Muscle of back (tissue), 11 donors: ENCODE data around the gene CYP3A5. TPM values are rescaled to one million over a fixed set of nuclear protein-coding genes. Genes with fewer than 3 reads are reported as not detected.
"Not testable (repeated sequence)": the region's sequence is repeated elsewhere in the genome, so short reads cannot be mapped to it uniquely, and the experiment has no call there.

Source experiments
- DNase-seq, 3 donors: peaks; one replicate each; pipeline versions ENCODE4 v3.0.0 to v3.0.0-alpha.2; 2013
- polyA plus RNA-seq, 10 donors: library from polyadenylated mRNA; unstranded; fragments of 120-200 nt; gene quantifications; one replicate each; pipeline ENCODE4 v1.2.1, GENCODE V29; 2013; ENCODE audit not compliant: insufficient read length in 10 of 10

CYP3A5 gene
- polyA plus RNA-seq, 10 donors, result 0.54 to 1.6 (median 1.0) TPM

DNA sequence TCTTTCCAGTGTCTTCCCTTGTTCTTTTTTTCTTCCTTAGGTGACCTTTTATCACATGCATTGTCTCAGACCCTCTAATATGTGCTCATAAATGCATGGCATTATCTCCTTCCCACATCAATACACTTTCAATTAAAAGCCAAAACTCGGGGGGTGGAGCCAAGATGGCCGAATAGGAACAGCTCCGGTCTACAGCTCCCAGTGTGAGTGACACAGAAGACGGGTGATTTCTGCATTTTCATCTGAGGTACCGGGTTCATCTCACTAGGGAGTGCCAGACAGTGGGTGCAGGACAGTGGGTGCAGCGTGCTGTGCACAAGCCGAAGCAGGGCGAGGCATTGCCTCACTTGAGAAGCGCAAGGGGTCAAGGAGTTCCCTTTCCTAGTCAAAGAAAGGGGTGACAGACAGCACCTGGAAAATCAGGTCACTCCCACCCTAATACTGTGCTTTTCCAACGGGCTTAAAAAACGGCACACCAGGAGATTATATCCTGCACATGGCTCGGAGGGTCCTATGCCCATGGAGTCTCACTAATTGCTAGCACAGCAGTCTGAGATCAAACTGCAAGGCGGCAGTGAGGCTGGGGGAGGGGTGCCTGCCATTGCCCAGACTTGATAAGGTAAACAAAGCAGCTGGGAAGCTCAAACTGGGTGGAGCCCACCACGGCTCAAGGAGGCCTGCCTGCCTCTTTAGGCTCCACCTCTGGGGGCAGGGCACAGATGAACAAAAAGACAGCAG, 6.2 kb upstream of the CYP3A5 start:
- DNase-seq, result not testable (repeated sequence)

DNA sequence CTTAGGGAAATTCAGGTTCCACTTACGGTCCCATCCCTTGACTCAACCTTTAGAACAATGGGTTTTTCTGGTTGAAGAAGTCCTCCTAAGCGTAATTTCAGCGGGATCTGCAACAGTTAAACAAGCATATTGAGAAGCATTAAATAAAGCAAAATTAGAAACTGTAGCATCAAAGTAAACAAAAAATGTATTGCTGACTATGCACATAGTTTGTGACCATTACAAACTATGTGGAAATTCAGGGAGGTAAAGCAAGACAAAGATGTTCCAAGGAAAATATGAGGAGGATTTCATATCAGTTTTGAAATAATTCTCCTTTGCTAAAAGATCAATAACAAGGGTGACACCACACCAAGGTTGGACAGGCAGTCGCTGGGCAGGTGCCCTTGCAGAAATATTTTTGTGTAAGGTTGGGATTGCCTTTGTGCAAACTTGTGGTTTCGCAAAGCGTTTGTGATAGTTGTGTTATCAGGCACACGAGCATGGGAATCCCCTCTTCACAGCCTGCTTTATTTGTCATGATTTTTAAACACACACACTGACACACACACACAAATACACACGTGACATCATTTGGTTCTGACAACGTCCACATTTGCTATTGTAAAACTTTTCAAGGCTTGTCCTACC, 5.4 kb upstream of the CYP3A5 start:
- no peak for DNase-seq

DNA sequence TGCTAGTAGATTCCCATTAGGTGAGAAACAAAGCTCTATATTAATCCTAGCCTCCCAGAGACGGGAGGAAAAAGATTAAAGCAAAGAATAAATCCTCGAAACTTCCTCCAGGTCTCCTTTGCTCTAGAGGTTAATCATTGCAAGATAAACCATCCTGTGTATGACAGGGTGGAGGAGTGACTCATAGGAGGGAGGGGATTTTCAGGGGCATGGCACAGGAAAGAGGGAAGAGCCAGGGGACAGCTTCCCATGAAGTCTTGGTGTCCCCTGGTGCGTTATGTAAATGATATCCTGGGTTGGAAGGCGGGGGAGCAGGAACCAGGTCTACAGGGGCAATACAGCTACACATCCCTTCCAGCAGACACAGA, 780 bp downstream of the CYP3A5 start:
- peak in 1 of 3 donors; percentile 3 for DNase-seq

DNA sequence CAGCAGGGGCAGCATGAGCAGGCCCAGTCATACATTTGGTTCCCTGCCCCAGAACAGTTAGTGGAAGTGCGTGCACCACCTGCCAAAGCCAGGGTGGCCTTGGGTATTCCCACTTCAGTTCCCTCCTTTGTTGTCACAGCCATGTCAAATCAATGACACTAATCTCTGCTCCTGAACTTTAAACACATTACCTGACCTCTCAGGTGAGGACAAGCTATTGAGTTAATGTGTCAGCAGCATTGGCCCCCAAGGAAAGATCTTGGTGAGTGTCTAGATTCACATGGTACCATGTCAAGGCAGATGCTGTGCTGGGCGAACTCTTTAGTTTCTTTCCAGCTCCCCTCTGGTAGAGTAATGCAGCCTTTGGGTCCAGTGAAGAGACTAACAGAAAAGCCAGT, 2.1 kb downstream of the CYP3A5 start:
- no peak for DNase-seq

DNA sequence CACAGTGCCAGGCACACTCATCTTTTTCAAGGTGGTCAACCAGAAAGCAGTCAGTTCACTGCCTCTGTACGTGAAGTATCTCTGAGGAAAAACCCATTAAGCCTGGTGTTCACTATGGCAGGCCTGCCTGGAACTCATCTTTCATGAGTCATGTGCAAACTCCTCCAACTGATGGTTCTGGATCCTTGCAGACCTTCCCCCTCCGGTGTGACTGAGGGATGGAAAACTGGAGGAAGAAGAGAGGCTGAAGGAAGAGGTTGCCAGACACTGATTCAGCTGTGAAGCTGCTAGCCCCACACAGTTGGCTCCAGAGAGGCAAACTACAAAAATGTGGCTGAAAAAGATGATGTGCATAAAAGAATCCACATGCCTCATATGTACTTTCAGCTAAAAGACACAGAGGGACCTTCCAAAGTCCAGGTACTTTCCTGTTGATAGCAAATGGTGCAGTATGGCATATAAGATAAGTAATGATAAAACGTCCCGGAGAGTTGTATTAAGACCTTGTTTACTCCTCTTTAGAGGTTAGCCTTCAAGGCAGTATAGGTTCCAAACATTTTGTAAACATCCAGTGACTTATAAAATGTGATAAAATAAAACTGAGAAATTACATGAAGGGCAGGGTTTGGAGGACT, 2.7 kb downstream of the CYP3A5 start:
- DNase-seq, result no peak

DNA sequence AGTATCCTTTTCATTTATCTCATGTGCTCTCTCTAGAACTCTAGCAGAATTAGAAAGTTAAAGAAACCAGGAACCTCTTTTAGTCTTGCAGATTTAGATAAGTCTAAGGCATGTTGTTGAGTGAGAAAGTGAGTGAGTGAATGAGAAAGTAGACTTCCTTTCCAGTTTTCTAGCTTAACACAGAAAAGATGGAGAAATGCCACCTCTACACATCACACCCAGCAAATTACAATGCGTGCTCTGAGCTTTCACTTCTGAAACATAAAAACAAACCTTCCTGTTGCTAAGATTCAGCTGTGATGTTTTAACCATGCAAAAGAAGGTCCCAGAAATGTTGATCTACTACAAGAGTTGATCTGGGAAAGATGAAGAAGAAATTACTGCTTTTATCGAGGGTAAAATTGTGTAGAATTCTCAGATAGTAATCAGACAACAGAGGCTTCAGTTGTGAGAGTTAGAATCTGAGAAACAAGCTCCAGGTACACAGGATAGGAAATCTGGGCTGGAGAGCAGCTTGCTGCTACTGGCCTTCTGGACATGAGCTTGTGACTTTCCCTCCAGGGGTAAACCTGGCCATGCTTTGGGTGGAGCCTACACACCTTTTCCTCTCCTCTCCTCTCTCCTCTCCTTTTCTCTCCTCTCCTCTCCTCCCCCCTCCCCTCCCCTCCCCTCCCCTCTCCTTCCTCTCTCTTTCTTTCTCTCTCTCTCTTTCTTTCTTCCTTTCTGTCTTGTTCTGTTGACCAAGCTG, 4.6 kb downstream of the CYP3A5 start:
- DNase-seq, result no peak

DNA sequence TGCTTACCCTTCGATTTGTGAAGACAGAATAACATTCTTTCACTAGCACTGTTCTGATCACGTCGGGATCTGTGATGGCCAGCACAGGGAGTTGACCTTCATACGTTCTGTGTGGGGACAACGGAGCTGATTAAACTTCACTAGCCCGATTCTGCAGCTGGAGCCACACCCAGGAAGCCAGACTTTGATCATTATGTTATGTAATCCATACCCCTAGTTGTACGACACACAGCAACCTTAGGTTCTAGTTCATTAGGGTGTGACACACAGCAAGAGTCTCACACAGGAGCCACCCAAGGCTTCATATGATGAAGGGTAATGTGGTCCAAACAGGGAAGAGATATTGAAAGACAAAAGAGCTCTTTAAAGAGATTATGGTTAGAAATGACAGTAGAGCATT, 7.2 kb downstream of the CYP3A5 start:
- no peak for DNase-seq

DNA sequence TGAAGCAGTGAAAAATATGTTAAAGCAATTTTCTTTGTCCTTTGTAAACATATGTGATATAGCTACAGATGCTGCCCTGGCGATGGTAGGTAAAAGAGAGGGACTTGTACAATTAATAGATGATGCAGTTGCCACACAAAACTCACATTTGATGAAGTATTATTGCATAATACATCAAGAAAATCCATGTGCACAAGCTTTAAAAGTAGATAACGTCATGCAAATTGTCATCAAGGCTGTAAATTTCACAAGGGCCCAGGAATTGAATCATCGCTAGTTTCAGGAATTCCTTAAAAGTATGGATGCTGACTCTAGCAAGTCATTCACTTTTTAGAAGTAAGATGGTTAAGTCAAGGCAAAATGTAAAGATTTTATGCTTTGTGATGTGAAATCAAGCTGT, 10.0 kb downstream of the CYP3A5 start:
- DNase-seq, result no peak

DNA sequence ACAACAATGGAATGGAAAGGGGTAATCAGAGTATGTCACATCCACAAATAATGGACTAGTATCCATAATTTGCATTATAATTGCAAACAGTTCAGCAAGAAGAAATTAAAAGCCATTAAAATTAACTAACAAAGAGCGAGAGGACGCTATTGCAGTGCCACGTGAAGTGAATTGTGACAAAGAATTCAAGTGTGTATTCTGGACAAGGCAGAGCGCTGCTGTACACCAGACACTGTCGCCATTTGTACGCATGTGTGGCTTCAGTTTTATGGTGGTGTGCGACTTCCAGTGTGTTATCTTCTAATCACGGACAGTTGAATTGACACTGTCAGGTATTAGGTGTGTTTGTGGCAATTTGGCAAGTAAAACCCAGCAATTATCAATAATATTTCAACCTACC, 11.3 kb downstream of the CYP3A5 start:
- no peak for DNase-seq

DNA sequence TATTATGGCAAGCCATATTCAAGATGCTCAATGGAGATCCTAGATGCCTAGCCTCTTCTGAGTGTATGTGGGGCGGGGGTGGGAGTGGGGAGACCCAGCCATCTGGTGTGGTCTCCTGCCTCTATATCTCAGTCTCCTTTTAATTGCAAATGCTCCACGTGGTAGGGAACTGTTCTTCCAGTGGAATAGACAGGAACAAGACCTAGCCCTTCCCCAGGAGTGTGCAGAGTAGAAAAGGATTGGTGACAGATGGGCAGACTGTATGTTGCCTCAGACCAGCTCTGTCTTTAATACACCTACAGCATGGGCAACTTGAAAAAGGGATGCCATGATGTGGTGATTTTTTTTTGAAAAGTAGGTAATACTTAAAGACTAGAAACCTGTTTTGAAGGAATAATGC, 12.6 kb downstream of the CYP3A5 start:
- no peak for DNase-seq

DNA sequence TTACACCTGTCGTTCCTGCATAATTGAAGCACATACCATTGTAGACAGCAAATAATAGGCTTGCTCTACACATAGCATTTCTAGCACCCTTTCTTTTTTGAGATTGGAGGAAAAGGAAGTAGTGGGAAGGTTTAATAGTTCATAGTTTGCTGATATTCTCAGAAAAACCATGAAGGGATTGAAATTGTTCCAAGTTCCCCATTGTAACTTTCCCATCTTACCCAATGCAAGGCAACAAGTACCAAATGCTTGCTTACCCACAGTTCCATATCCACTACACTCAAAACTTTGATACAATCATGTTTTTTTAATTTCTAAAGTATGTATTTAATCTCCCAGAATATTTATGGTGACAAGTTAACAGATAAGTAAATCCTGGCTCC, 13.8 kb downstream of the CYP3A5 start:
- no peak for DNase-seq

DNA sequence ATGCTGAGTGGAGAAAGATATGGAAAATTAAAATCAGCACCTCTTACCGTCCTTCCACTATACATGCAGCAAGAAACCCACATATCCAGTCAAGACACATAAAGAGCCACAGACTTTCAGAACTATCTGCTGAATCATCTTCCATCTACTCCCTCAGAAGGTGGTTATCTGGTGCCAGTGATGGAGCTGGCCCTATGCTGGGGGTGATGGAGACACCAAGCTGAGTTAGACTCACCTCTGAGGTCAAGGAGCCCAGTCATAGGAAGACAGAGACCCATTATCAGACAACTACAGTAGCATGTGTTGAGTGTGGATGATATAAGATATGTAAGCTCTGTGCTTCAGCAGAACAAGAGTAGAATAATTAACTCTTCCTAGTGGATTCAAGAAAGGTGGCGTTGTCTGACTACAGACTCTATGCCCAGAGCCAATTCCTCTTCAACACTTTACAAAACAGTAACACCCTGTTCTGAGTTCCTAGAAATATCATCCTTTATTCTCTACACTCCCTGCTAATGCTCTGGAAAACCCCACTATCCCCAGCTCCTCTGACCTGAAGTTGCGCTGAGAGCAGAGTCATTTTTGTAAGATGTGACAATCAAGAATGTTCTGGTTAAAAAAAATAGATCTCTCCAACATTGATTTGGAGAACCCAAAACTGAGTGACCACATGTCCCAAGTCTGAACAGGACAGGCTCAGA, 14.3 kb downstream of the CYP3A5 start:
- no peak for DNase-seq

DNA sequence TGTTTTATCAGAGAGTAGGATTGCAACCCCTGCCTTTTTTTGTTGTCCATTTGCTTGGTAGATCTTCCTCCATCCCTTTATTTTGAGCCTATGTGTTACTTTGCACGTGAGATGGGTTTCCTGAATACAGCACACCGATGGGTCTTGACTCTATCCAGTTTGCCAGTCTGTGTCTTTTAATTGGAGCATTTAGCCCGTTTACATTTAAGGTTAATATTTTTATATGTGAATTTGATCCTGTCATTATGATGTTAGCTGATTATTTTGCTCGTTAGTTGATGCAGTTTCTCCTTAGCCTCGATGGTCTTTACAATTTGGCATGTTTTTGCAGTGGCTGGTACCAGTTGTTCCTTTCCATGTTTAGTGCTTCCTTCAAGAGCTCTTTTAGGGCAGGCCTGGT, 21.9 kb downstream of the CYP3A5 start:
- not testable (repeated sequence) for DNase-seq

DNA sequence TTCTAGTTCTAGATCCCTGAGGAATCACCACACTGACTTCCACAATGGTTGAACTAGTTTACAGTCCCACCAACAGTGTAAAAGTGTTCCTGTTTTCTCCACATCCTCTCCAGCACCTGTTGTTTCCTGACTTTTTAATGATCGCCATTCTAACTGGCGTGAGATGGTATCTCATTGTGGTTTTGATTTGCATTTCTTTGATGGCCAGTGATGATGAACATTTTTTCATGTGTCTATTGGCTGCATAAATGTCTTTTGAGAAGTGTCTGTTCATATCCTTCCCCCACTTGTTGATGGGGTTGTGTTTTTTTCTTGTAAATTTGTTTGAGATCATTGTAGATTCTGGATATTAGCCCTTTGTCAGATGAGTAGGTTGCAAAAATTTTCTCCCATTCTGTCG, 25.2 kb downstream of the CYP3A5 start:
- DNase-seq, result not testable (repeated sequence)

DNA sequence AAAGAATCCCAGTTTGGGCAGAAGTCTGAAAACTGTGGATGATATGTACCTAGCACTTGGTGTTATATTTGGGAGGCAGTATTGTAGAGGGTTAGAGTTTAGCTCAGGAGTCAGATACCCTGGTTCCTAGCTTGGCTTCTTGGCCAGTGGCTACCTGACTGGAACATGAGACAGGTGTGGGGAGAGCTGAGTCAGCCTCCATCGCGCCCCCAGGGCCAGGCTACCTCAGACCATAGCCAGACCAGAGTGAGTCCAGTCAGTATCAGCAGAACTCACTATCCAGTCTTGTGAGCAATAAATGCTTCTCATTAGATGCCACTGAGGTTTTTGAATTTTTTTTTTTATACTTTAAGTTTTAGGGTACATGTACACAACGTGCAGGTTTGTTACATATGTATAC, 26.0 kb downstream of the CYP3A5 start:
- DNase-seq, result no peak

DNA sequence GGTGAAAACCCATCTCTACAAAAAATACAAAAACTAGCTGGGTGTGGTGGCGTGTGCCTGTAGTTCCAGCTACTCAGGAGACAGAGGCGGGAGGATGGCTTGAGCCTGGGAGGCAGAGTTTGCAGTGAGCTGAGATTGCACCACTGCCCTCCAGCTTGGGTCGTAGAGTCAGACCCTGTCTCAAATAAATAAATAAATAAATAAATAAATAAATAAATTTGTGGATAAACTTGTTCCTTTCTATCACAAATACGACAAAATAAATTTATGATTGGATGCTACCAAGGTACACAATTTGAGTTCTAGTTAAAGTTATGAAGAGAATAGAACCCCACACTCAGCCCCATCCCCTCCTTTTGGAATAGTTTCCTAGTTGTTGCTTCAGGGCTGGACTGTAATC, 26.5 kb downstream of the CYP3A5 start:
- DNase-seq, result not testable (repeated sequence)

DNA sequence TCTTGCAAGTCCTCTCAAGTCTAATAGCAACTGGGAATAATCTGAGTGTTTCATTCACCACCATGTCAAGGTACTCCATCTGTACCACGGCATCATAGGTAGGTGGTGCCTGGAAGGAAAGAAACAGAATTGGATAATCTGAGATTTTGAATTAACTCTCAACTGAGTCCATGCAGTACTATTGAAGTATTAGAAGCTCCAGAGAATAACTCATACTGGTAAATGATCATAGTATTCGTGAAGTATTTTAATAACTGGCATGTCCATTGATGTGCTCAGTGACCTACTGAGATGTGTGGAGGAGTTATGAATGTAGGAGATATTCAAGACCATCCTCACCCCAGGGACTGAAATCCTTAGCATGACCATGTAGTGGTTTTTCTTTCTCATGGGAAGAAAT, 27.1 kb downstream of the CYP3A5 start:
- no peak for DNase-seq

DNA sequence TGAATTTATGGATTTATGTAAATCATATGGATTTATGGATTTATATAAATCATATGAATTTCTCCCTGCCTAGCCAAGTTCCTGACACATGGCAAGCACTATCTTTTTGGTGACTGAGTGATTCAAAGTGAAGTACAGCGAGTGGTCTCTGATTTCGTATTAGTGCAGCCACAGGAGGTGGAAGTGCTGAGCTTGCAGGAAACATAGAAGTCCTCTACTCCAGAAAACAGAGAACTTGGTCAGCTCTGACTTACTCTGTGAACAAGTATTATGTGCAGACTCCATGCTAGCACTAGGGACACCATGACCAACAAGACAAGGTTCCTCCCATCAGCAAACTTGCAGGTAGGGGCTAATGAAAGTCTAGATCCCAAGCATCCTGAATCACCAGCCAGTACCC, 28.5 kb downstream of the CYP3A5 start:
- no peak for DNase-seq

DNA sequence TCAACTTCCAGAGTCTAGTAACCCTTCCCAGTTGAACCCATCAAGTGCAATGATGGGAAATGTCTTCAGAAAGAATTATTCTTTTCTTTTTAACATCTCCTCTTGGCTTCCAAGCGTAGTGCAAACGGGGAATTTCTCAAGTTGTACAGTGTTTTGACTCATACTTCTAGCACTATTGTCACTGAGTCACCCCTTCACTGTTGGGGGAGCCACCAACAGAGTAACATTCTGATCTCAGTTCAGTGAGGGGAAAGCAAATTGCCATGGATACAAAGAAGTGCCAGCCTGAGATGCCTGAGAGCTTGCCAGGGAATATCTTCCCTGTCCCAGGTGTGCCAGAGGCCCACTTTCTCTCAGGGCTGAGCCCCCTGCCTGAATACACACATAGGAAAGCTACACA, 31.0 kb downstream of the CYP3A5 start:
- DNase-seq, result no peak

DNA sequence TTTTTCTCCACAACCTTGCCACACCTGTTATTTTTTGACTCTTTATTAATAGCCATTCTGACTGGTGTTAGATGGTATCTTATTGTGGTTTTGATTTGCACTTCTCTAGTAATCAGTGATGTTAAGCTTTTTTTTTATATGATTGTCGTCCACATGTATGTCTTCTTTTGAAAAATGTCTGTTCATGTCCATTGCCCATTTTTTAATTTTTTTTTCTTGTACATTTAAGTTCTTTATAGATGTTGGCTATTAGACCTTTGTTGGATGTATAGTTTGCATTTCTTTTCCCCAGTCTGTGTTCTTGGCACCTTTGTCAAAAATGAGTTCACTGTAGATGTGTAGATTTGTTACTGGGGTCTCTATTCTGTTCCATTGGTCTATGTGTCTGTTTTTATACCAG, 34.2 kb downstream of the CYP3A5 start:
- DNase-seq, result no peak

DNA sequence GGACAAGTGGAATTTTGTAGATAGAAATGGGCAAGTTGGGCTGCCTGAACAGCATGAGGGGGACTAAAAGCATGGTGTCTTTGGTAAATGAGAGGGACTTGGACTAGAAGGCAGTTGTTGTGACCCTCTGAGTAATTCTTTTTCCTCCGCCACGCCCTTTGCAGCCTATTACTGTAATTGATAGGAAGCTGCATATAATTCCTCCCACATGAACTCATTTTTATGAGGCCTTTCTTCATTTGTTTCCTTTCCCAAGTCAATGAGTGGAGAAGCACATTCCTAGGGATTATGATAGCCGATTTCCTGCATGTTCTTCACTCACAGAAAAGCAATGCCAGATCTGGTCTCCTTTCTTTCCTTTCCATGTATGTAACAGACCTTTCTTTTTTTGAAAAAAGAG, 35.4 kb downstream of the CYP3A5 start:
- no peak for DNase-seq

DNA sequence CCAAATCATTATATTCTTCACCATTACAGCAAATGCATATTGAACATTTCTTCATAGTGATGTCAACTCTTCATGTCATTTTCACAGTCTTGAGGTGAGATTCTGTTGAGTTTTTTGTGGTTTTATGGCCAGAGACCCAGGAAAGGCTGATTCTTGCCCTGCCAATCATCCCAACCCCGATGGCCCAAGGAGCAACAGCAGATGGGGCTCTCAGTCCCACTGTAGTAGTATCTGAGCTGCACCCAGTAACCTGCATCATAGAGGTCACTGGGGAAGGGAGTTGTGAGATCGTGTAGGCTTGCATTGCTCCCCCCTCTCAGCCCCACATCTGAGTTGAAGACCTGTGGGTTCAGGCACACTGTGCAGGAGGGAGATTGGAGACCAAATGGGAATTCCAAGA, 36.3 kb downstream of the CYP3A5 start:
- DNase-seq, result no peak
